K562 (cell line): ENCODE measurements around the gene KCNB1. TPM values are rescaled to one million over a fixed set of nuclear protein-coding genes. Genes with fewer than 3 reads are reported as not detected.

Experiments used
- CREM ChIP-seq: IDR thresholded peaks from 2 replicates; pipeline ENCODE4 v1.6.1; 2014; ENCODE audit warnings: antibody characterized with exemption, low read depth
- CTBP1 ChIP-seq: fragments of 450-650 bp; IDR thresholded peaks from 2 replicates; pipeline ENCODE4 v1.6.1; 2016; ENCODE audit warnings: borderline replicate concordance
- EP300 ChIP-seq: IDR thresholded peaks from 2 replicates; pipeline ENCODE4 v1.6.1; 2012; ENCODE audit warnings: low read length, improper control_type of control experiment
- MAFG ChIP-seq: fragments of 450-650 bp; conservative IDR thresholded peaks from 2 replicates; pipeline ENCODE4 v1.6.1; 2016; ENCODE audit warnings: missing genetic modification characterization, missing compliant biosample characterization
- MAZ ChIP-seq, 2 experiments: fragments of 450-650 bp in 1 of 2; sonication (generic) in 1 of 2; formaldehyde crosslinking; IDR thresholded peaks in 1 of 2; conservative IDR thresholded peaks in 1 of 2; 2 replicates each; pipeline versions ENCODE4 v1.4.0 to v1.5.0; 2020; ENCODE audit warnings: mild to moderate bottlenecking in 1 of 2, missing genetic modification reagents in 1 of 2
- PTRF ChIP-seq: fragments of 450-650 bp; IDR thresholded peaks from 2 replicates; pipeline ENCODE4 v1.6.1; 2016; ENCODE audit warnings: mild to moderate bottlenecking, missing genetic modification characterization, missing compliant biosample characterization
- REST ChIP-seq, 2 experiments: fragments of 450-650 bp; formaldehyde crosslinking in 1 of 2; IDR thresholded peaks; 2 replicates each; pipeline versions ENCODE4 v1.4.0 to v1.6.1; 2014 to 2020; ENCODE audit warnings: mild to moderate bottlenecking in 2 of 2, borderline replicate concordance in 1 of 2, low read depth in 1 of 2
- RFX1 ChIP-seq: fragments of 450-650 bp; IDR thresholded peaks from 2 replicates; pipeline ENCODE4 v1.6.1; 2016; ENCODE audit warnings: mild to moderate bottlenecking, moderate library complexity
- RHOXF2B ChIP-seq: fragments of 250-450 bp; sonication (Bioruptor Pico); conservative IDR thresholded peaks from 2 replicates; pipeline ENCODE4 v1.5.1; 2021
- SOX6 ChIP-seq: fragments of 450-650 bp; IDR thresholded peaks from 2 replicates; pipeline ENCODE4 v1.6.1; 2014; ENCODE audit warnings: mild to moderate bottlenecking
- THRA ChIP-seq: fragments of 450-650 bp; IDR thresholded peaks from 2 replicates; pipeline ENCODE4 v1.6.1; 2017; ENCODE audit warnings: mild to moderate bottlenecking, moderate library complexity
- ZBED1 ChIP-seq: IDR thresholded peaks from 2 replicates; pipeline ENCODE4 v1.6.1; 2014
- ZBTB1 ChIP-seq: sonication (generic); formaldehyde crosslinking; IDR thresholded peaks from 2 replicates; pipeline ENCODE4 v1.8.1; 2023; ENCODE audit warnings: missing genetic modification reagents, low read depth, mild to moderate bottlenecking, borderline replicate concordance
- ZBTB43 ChIP-seq: sonication (generic); formaldehyde crosslinking; IDR thresholded peaks from 2 replicates; pipeline ENCODE4 v1.8.0; 2023; ENCODE audit warnings: mild to moderate bottlenecking, missing genetic modification reagents
- ZNF384 ChIP-seq: IDR thresholded peaks from 2 replicates; pipeline ENCODE4 v1.6.1; 2012; ENCODE audit warnings: low read depth, low read length, improper control_type of control experiment
- ZNF639 ChIP-seq, 2 experiments: fragments of 200-800 bp in 1 of 2; sonication (Bioruptor generic) in 1 of 2; sonication (generic) in 1 of 2; formaldehyde crosslinking in 1 of 2; IDR thresholded peaks in 1 of 2; conservative IDR thresholded peaks in 1 of 2; 2 replicates each; pipeline versions ENCODE4 v1.5.0 to v1.6.1; 2016 to 2020; ENCODE audit warnings: missing compliant biosample characterization in 1 of 2, missing genetic modification characterization in 1 of 2, missing genetic modification reagents in 1 of 2
- polyA plus RNA-seq, 8 experiments: library from polyadenylated mRNA; depleted of rRNA in 4 of 8; stranded (reverse) in 5 of 8; unstranded in 3 of 8; fragments of >200 nt; fragmentation: Nextera tagmentation in 2 of 8; fragmentation: Illumina TruSeq in 1 of 8; extraction: Ambion mirVana in 2 of 8; extraction: Trizol in 1 of 8; gene quantifications; 2 replicates each; pipeline versions ENCODE4 v1.2.1 to v1.2.3, GENCODE V29; 2011 to 2014; ENCODE audit warnings: inconsistent platforms in 1 of 8, missing spikeins in 1 of 8
- total RNA-seq, 7 experiments: library from RNA; depleted of rRNA in 6 of 7; stranded (reverse); fragments of >200 nt in 6 of 7; fragmentation: Illumina TruSeq in 2 of 7; extraction: Trizol in 2 of 7; gene quantifications; 2 replicates each; pipeline versions ENCODE4 v1.2.1 to v1.2.3, GENCODE V29; 2011 to 2021; ENCODE audit warnings: low replicate concordance in 1 of 7

The KCNB1 gene
- total and polyA plus RNA-seq, 9 of the 15 experiments (the other 6 are each of a cell fraction or from before 2014, with no cell fraction given), result 0.01 to 0.06 TPM; not detected in 7

GRCh38 chr20:49323622-49324238, 158.7 kb downstream of the KCNB1 start (continued):
- TF ChIP-seq REST (IDR thresholded peaks at IDR 0.05; ENCODE audit: borderline replicate concordance), result peak; percentile 77; the same call in 1 of the 2 replicates
- TF ChIP-seq REST (CRISPR knock-in tag; IDR thresholded peaks at IDR 0.05; ENCODE audit: low read depth), result no peak
- TF ChIP-seq RFX1, result peak; percentile 59
- no peak for TF ChIP-seq THRA
- no peak for TF ChIP-seq ZNF639 (CRISPR knock-in tag; conservative IDR thresholded peaks at IDR 0.05 in 1 of 2, IDR thresholded peaks at IDR 0.05 in 1 of 2)
- TF ChIP-seq CREM, result 0 out of 2 replicates have a peak, but pooled peaks have one; percentile 6
- peak; percentile 40; the same call in 1 of the 2 replicates for TF ChIP-seq CTBP1
- TF ChIP-seq MAZ (CRISPR knock-in tag; conservative IDR thresholded peaks at IDR 0.05 in 1 of 2, IDR thresholded peaks at IDR 0.05 in 1 of 2), result no peak
- TF ChIP-seq ZBTB1 (CRISPR knock-in tag), result no peak
- TF ChIP-seq ZBED1, result no peak
- TF ChIP-seq ZBTB43 (CRISPR knock-in tag), result no peak
- peak; percentile 94 for TF ChIP-seq MAFG
- TF ChIP-seq RHOXF2B (CRISPR knock-in tag), result no peak
- no peak for TF ChIP-seq PTRF (tag)
- peak; percentile 38; the same call in 1 of the 2 replicates for TF ChIP-seq EP300
- TF ChIP-seq ZNF384, result peak; percentile 53; the same call in 1 of the 2 replicates
- TF ChIP-seq SOX6, result peak; percentile 88
